ENCODE results near the gene RPL3. TPM values are rescaled to one million over a fixed set of nuclear protein-coding genes. Genes with fewer than 3 reads are reported as not detected.

RPL3 gene
- total and polyA plus RNA-seq, 4 donors = 580 to 1,767 (median 1,184) TPM

- Histone ChIP-seq H3K4me1 (ENCODE audit: control insufficient read depth in 4 of 4, insufficient read depth in 4 of 4, low read length in 3 of 4) (peaks cover 0 to 10% (median 7%) of the 10 kb centered on the region in 4 donors), H3K27ac (ENCODE audit: low read depth in 1 of 2, low read length in 2 of 2) (peak overlapping the region; percentile 61 to 82), H3K36me3 (ENCODE audit: control insufficient read depth in 4 of 4, insufficient read depth in 3 of 4, low read depth in 1 of 4, low read length in 3 of 4) (no peaks in the 10 kb centered on the region), H3K4me3 (ENCODE audit: low read depth in 1 of 3, low read length in 3 of 3) (no peak overlapping the region), H3K27me3 (ENCODE audit: control insufficient read depth in 4 of 4, insufficient read depth in 4 of 4, low read length in 3 of 4) (no peaks in the 10 kb centered on the region), H3K9me3 (ENCODE audit: control insufficient read depth in 4 of 4, low read length in 3 of 4) (peaks cover 0 to 6% (median 2%) of the 10 kb centered on the region in 4 donors), H3K9ac (ENCODE audit: low read depth in 1 of 2, low read length in 2 of 2) (no peak overlapping the region)
- 67% methylated on average over 9 of the region's 9 CpGs for whole genome bisulfite sequencing
- no peak for TF ChIP-seq HNF4A (conservative IDR thresholded peaks at IDR 0.05)
- TF ChIP-seq JUND (IDR thresholded peaks at IDR 0.05) = no peak
- peak in 1 of 2 donors; percentile 20 for TF ChIP-seq RAD21 (IDR thresholded peaks at IDR 0.05)
- peak; percentile 10 for TF ChIP-seq NR2F2 (IDR thresholded peaks at IDR 0.05)
- DNase-seq (ENCODE audit: low spot score) = no peak
These were observed 36.6 kb downstream of the RPL3 start for GRCh38 chr22:39282645-39283321.

GRCh38 chr22:39281126-39281525, 38.3 kb downstream of the RPL3 start:
- Histone ChIP-seq H3K27me3 (ENCODE audit: control insufficient read depth in 4 of 4, insufficient read depth in 4 of 4, low read length in 3 of 4) (no peaks in the 10 kb centered on the region), H3K27ac (ENCODE audit: low read depth in 1 of 2, low read length in 2 of 2) (no peak overlapping the region), H3K4me1 (ENCODE audit: control insufficient read depth in 4 of 4, insufficient read depth in 4 of 4, low read length in 3 of 4) (peaks cover 0 to 10% (median 7%) of the 10 kb centered on the region in 4 donors), H3K36me3 (ENCODE audit: control insufficient read depth in 4 of 4, insufficient read depth in 3 of 4, low read depth in 1 of 4, low read length in 3 of 4) (no peaks in the 10 kb centered on the region), H3K4me3 (ENCODE audit: low read depth in 1 of 3, low read length in 3 of 3) (no peak overlapping the region), H3K9me3 (ENCODE audit: control insufficient read depth in 4 of 4, low read length in 3 of 4) (peaks cover 0 to 6% (median 2%) of the 10 kb centered on the region in 4 donors), H3K9ac (ENCODE audit: low read depth in 1 of 2, low read length in 2 of 2) (no peak overlapping the region)
- DNase-seq (ENCODE audit: low spot score) = no peak
- TF ChIP-seq REST (IDR thresholded peaks at IDR 0.05) (no peak), YY1 (IDR thresholded peaks at IDR 0.05) (no peak), JUND (IDR thresholded peaks at IDR 0.05) (no peak), GABPA (IDR thresholded peaks at IDR 0.05 in 1 of 2, conservative IDR thresholded peaks at IDR 0.05 in 1 of 2) (no peak), RAD21 (IDR thresholded peaks at IDR 0.05) (no peak)
- 87% methylated on average over 6 of the region's 6 CpGs for WGBS

DNA sequence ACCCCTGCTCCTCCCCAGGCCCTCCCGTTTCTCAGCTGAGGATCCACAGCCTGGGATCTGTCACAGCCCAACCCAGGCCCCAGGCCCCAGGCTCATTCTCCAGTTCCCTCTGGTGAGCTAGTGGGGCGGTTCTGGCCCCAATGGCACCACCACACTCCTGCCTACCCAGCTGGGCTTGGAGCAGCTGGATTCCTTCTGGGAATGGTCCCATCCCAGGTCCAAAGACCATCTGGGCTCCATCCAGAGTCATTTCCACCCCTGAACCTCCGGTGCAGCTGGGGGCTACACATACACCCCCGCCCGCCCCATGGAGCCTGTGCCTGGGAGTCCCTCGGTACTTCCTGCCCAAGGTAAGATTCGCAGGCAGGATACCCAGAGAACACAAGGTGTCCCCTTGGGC, 39.2 kb downstream of the RPL3 start:
- no peak overlapping the region for H3K9ac ChIP-seq (ENCODE audit: low read depth in 1 of 2, low read length in 2 of 2)
- H3K4me1 ChIP-seq (ENCODE audit: control insufficient read depth in 4 of 4, insufficient read depth in 4 of 4, low read length in 3 of 4) = peaks cover 0 to 10% (median 7%) of the 10 kb centered on the region in 4 donors

More for the DNA sequence above, 39.2 kb downstream of the RPL3 start:
- no peak overlapping the region for H3K27ac ChIP-seq (ENCODE audit: low read depth in 1 of 2, low read length in 2 of 2)
- TF ChIP-seq SP1 (IDR thresholded peaks at IDR 0.05) = no peak
- TF ChIP-seq, protein P1, sequence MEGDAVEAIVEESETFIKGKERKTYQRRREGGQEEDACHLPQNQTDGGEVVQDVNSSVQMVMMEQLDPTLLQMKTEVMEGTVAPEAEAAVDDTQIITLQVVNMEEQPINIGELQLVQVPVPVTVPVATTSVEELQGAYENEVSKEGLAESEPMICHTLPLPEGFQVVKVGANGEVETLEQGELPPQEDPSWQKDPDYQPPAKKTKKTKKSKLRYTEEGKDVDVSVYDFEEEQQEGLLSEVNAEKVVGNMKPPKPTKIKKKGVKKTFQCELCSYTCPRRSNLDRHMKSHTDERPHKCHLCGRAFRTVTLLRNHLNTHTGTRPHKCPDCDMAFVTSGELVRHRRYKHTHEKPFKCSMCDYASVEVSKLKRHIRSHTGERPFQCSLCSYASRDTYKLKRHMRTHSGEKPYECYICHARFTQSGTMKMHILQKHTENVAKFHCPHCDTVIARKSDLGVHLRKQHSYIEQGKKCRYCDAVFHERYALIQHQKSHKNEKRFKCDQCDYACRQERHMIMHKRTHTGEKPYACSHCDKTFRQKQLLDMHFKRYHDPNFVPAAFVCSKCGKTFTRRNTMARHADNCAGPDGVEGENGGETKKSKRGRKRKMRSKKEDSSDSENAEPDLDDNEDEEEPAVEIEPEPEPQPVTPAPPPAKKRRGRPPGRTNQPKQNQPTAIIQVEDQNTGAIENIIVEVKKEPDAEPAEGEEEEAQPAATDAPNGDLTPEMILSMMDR (IDR thresholded peaks at IDR 0.05; ENCODE audit: low read depth, low read length, missing input control) = no peak
- TF ChIP-seq TAF1 (conservative IDR thresholded peaks at IDR 0.05) = no peak
- TF ChIP-seq EGR1 (IDR thresholded peaks at IDR 0.05; ENCODE audit: low read depth in 2 of 2) = no peak
- TF ChIP-seq REST (IDR thresholded peaks at IDR 0.05) = no peak
- no peak for TF ChIP-seq MAX (IDR thresholded peaks at IDR 0.05)
- TF ChIP-seq JUND (IDR thresholded peaks at IDR 0.05) = no peak
- TF ChIP-seq HNF4G (IDR thresholded peaks at IDR 0.05) = no peak
- H3K27me3 ChIP-seq (ENCODE audit: control insufficient read depth in 4 of 4, insufficient read depth in 4 of 4, low read length in 3 of 4) = no peaks in the 10 kb centered on the region
- no peaks in the 10 kb centered on the region for H3K36me3 ChIP-seq (ENCODE audit: control insufficient read depth in 4 of 4, insufficient read depth in 3 of 4, low read depth in 1 of 4, low read length in 3 of 4)
- peaks cover 0 to 6% (median 2%) of the 10 kb centered on the region in 4 donors for H3K9me3 ChIP-seq (ENCODE audit: control insufficient read depth in 4 of 4, low read length in 3 of 4)
- no peak for DNase-seq (ENCODE audit: low spot score)
- 92% methylated on average over 7 of the region's 7 CpGs for WGBS
- no peak overlapping the region for H3K4me3 ChIP-seq (ENCODE audit: low read depth in 1 of 3, low read length in 3 of 3)
